Endothelial cell of hepatic sinusoid (primary cell): ENCODE measurements around the gene RTP5.

Experiments used
- in situ Hi-C: cut with HindIII; loops from 2 replicates; pipeline ENCODE4 v1.10.0; 2017; ENCODE audit warnings: low sequenced_read_pairs

RTP5 gene

GRCh38 chr2:241857041-241857541 is 12.4 kb upstream of the RTP5 start:
- in situ Hi-C loops: no loop called here

DNA sequence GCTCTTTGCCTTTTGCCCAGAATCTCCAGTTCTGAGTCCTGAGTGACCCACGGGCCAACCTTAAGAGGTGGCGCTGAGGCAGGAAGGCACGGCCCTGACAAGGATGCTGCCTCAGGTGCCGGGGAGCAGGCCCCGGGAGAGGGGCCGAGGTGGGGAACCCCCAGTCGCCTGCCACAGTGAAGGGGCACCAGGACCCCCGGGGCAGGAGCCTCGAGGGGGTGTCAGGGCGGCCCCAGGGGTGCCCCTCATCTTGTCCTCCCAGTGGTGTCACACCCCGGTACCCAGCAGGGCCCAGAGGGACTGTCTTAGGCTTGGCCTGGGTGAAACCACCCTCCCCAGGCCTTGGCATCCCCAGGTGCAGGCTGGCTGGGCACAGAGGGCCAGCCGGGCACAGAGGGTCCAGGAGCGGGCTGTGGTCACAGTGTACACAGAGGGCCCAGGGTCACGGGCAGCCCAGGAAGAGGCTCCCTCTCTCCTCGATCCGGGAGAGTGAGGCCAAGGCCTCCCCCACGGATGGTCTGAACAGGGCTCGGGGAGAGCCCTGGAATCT is 11.9 kb upstream of the RTP5 start:
- in situ Hi-C loops: no loop called here

DNA sequence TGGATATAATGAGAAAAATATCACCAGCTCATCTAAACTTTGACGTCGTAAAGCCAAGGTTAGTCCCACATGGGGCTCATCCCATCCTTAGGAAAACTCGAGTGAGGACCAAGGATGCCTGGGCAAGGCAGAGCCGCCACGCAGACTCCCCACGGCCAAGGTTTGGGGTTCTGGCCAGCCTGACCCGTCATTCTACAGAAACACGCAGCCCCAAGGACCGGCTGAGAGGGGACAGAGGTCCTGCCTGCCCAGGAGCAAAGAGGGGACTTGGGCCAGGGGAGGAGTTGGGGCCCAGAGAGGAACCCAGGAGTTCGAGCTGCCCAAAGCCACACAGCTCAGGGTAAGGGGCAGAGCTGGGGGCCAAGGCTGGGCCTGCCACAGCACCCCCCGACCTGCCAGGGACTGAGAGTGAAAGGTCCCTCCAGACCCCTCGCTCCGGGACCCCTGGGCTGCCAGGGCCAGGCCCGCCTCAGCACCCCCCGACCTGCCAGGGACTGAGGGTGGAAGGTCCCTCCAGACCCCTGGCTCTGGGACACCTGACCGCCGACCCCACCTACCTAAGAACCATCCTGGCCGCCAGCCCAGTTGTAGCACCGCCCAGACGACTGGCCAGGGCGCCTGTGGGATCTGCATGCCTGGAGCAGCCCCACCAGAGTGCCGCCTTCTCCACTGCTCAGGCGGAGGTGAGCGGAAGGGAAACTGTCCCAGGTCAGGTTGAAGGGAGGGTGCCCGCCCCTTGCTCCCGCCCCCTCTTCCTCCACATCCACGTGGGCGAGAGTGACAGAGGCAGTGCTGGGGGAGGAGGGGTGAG is 11.1 kb upstream of the RTP5 start, which contains the start of gene PDCD1:
Gene PDCD1 (minus strand): TSS at position 689 of the 811 bp plus-strand sequence. CDS start 56 bp downstream, at position 633.
- in situ Hi-C loops: no loop called here

DNA sequence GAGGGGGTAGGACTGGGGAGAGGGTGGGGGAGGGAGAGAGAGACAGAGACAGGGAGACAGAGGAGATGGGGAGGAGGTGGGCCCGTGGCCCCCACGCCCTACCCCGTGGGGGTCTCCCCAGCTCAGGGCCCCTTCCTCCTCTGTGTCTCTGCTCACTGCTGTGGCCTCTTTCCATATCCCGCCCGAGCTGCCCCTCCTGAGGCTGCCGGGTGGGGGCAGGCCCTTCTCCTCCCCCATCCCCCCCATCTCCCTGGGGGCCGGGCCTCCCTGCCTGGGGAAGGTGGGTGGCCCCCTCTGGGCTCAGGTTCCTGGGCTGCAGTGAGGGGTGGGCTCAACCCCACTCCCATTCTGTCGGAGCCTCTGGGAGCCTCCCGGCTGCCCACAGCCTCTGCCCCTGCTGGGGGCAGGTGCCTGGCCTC is 10.5 kb upstream of the RTP5 start:
- in situ Hi-C loops: no loop called here

DNA sequence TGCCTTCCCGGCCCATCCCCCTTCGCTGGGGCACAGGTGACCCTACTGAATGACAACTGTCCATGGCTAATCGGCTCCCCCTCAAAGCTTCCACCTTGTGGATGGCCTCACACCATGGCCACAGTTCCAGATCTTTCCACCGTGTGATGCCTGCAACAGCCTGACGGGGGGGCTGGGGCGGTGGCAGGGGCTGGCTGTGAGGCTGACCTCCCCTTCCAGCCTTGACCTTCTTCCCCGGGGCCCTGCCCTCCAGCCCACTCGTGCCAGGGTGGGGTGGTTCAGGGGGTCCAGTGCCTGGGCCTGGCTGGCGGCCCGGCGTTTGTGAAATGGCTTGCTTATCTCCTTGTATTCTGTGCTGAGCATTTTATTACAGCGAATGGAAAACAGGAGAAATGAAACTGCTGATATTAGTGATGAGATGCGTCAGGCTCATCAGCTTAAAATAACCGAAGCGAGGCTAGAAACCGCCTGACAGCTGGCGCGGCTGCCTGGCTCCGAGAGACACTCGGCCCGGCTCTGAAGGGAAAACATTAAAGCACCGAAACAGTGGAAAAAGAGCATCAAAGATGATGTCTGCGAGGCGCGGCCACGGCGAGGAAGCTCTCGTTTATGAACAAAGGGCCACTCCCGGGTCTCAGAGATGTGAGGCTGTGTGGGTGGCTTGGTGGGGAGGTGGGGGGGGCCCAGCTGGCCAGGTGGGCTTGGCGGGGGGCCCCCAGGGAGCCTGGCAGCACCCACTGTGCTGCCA is 9.9 kb upstream of the RTP5 start:
- in situ Hi-C loops: no loop called here

DNA sequence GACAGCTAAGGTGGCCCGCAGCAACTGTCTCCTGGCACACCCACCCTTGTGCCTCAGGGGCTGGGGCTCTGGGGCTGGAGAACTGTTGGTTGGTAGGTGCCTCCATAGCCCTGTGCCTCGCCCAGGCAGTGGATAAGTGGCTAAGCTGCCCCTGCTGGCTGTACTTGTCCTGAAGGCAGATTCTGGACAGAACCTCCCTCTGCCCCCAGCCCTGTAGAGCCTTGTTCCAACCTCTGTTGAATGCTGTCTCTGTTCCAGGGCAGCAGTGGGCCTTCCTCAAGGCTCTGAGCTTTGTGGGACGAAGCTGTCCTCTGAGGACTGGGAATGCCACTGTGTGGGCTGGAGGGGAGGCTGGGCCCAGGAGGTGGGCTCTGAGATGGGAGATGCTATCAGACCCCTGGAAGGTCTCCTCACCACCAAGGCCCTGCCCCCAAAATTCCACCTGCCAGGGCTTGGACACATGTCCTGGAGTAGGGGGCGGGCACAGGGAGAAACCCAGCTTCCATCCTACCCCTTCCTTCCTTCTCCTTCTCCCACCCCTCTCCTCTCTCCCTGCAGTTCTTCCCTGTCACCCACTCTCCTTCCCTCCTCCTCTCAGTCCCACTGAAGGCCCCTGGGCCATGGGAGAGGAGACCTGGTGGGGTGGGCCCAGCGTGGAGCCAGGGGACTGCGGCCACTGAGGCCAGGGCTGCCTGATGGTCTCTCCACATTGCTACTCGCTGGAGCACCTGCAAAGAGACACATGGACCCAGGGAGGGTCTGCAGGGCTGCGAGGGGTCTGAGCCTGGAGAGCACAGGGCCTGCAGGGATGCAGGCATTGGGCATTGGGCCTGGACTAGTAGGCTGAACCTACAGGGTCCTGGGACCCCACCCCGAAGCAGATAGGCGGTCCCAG is 9.1 kb upstream of the RTP5 start:
- in situ Hi-C loops: no loop called here

GRCh38 chr2:241861264-241861663 is 8.3 kb upstream of the RTP5 start:
- in situ Hi-C loops: no loop called here

DNA sequence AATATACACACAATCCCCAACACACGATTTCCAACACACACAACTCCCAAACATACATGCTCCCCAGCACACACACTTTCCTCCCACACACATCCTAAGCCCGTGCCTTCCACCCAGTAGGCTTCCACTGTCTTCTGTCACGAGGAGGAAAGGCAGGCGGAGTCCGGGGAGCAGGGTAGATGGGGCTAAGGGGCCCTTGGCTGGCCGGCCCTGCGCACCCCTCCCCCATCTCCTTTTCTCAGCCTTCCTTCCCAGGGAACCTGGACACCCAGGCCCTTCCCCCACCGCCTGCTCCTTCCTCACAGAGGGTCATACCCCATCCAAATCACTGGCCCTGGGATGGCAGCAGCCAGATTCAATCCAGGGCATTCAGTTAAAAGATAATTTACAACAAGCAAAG is 7.4 kb upstream of the RTP5 start:
- in situ Hi-C loops: no loop called here

- in situ Hi-C loops: no loop called here
Measured at GRCh38 chr2:241862775-241863535, 6.6 kb upstream of the RTP5 start.

DNA sequence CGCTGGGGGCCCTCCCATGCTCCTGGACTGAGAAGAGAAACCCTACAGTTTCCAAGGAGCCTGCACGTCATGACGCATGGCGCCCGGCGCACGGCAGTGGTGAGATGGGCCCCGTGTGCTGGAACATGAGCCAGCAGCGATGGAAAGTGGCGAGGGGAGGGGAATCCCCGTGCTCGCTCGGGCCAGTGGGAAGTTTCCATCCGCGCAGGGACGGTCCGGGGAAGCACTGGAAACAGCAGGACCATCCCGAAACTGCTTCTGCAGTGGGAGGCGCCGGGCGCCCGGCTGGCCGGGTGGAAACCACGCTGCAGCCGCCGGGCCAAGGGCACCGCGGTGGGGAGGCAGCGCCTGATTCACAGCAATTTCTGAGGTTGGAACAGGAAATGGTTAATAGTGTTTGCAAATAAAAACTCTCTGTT is 6.0 kb upstream of the RTP5 start:
- in situ Hi-C loops: no loop called here

GRCh38 chr2:241864168-241864849 is 5.2 kb upstream of the RTP5 start:
- in situ Hi-C loops: no loop called here

- in situ Hi-C loops: no loop called here
Measured at GRCh38 chr2:241864850-241865213, 4.7 kb upstream of the RTP5 start.

DNA sequence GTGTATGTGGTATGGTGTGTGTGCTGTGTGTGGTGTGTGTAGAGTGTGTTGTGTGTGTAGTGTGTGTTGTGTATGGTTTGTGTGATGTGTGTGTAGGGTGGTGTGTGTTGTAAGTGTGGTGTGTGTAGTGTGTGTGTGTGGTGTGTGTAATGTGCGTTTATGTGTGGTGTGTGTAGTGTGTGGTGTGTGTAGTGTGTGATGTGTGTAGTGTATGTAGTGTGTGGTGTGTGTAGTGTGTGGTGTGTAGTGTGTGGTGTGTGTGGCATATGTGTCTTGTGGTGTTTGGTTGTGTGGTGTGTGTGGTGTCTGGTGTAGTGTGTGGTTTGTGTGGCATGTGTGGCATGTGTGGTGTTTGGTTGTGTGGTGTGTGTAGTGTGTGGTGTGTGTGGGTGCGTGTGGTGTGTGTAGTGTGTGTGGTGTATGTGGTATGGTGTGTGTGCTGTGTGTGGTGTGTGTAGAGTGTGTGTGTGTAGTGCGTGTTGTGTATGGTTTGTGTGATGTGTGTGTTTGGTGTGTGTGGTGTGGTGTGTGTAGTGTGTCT is 4.0 kb upstream of the RTP5 start:
- in situ Hi-C loops: no loop called here

DNA sequence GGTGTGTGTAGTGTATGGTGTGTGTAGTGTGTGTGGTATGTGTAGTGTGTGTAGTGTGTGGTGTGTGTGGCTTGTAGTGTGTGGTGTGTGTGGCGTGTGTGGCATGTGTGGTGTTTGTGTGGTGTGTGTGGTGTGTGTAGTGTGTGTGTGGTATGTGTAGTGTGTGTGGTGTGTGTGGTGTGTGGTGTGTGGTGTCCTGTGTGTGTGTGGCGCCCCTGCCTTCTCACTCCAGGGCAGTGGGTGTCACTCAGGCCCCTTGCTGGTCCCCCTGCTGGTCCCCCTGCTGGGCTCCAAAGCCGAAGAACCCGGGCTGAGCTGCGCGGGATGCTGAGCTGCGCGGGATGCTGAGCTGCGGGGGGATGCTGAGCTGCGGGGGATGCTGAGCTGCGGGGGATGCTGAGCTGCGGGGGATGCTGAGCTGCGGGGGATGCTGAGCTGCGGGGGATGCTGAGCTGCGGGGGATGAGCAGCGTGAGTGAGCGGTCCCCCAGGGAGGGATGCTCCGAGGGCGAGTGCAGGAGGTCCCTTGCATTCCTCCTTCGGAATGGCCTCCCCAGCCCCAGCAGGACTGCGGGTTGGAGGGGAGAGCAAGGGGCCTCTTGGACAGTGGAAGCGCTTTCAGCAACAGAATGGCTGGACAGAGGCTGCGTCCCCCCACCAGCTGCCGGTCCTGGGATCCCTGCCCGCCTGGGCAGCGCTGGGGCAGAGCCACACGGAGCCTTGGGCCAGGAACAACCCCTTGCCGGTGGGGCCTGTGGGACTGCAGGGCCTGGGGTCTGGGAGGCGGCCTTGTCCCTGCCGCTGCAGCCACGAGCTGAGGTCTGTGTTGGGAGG is 3.4 kb upstream of the RTP5 start:
- in situ Hi-C loops: no loop called here

DNA sequence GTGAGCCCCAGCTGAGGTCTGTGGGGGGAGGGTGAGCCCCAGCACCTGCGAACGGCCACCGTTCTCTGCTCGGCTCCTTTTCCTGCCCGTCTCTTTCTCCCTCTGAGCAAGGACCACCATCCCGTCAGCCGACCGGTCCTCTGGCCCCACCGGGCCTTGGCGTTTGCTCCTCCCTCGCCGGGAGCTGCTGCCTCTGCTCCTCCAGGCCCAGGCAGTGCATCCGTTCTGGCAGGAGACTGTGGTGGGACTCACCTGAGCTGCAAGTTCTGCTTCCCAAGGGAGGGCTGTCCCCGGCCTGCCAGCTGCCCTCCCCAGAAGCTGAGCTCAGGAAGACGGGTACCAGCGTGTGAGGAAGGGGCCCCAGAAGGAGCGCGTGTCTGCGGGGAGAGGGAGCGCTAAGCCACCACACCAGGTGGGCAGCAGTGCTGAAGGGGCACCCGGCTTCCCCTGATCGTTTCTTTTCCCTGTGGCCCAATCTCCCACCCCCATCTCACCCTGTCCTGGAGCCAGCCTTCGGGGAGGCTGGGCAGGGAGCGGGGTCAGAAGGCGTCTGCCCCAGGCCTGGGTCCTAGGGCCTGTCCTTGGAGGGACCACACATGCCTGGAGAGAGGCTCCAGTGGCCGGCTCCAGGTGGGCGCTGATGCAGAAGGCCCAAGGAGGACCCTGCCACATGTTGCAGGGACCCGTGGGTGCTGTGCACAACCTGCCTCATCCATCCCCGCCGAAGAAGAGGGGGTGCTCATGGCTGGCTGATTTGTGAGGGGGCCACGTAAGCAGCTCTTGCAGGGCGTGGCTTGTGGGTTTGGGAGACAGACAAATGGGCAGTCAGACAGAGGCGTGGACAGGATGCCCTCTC is 2.5 kb upstream of the RTP5 start:
- in situ Hi-C loops: no loop called here

- in situ Hi-C loops: no loop called here
Measured at GRCh38 chr2:241867776-241868420, 1.6 kb upstream of the RTP5 start.

GRCh38 chr2:241868661-241869081 is 858 bp upstream of the RTP5 start:
- in situ Hi-C loops: no loop called here
